HG03575 (cell line): ENCODE results near the gene SLC24A1.

Experiments used
- ATAC-seq: cut with Tn5 transposase; IDR thresholded peaks from one replicate; pipeline ENCODE4 v1.9.1; 2021; ENCODE audit not compliant: unreplicated experiment, insufficient number of reproducible peaks, low FRiP score; ENCODE audit errors: extremely low read depth

The SLC24A1 gene

DNA sequence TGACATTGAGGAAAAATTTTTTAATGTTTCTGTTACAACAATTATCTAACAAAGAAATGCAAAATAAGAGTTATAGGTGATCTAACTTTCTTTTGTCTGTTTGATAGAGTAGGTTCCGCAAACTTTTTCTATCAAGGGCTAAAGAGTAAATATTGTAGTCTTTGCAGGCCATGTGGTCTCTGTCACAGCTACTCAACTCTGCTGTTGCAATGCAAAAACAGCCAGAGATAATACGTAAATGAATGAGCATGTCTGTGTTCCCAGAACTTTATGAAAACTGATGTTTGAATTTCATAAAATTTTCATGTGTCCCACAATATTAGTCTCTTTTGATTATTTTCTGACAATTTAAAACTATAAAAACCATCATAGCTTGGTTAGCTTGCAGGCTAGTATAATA lies 73.3 kb downstream of the SLC24A1 start:
- ATAC-seq: no peak
